MM.1S (cell line): ENCODE data around the gene KCNIP1.

Experiments
- EZH2phosphoT487 ChIP-seq: fragments of 300-600 bp; sonication (generic); IDR thresholded peaks from 2 replicates; pipeline ENCODE4 v1.6.1; 2018; ENCODE audit warnings: antibody characterized with exemption, low read length
- TF ChIP-seq, protein P1 (sequence below): fragments of 300-600 bp; sonication (generic); IDR thresholded peaks from 2 replicates; pipeline ENCODE4 v1.5.1; 2016; ENCODE audit warnings: antibody characterized with exemption, low read length, mixed read lengths

DNA sequence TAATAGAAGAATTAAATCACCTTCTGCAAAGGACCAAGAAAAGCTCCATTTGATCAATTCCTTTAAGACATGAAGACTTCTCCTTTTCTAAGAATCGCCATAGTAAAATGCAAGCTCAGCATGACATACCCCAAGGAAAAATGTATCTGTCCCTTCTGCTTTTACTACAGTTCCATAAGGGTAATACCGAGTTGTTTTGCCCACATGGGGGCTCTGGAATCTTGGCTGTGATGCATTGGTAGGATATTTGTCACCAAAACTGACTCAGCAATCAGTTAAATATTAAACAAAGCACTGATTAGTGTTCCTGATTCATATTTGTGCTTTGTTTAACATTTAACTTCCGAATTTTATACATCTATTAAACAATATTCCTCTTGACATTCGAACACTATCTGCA, 24.3 kb upstream of the KCNIP1 start:
- TF ChIP-seq, protein P1, sequence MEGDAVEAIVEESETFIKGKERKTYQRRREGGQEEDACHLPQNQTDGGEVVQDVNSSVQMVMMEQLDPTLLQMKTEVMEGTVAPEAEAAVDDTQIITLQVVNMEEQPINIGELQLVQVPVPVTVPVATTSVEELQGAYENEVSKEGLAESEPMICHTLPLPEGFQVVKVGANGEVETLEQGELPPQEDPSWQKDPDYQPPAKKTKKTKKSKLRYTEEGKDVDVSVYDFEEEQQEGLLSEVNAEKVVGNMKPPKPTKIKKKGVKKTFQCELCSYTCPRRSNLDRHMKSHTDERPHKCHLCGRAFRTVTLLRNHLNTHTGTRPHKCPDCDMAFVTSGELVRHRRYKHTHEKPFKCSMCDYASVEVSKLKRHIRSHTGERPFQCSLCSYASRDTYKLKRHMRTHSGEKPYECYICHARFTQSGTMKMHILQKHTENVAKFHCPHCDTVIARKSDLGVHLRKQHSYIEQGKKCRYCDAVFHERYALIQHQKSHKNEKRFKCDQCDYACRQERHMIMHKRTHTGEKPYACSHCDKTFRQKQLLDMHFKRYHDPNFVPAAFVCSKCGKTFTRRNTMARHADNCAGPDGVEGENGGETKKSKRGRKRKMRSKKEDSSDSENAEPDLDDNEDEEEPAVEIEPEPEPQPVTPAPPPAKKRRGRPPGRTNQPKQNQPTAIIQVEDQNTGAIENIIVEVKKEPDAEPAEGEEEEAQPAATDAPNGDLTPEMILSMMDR: no peak
- TF ChIP-seq EZH2phosphoT487: no peak
